HG03432 (cell line): ENCODE measurements around the gene PRICKLE4.
"Not testable (repeated sequence)": the region's sequence is repeated elsewhere in the genome, so short reads cannot be mapped to it uniquely, and the experiment has no call there.

Source experiments
- ATAC-seq: cut with Tn5 transposase; IDR thresholded peaks from one replicate; pipeline ENCODE4 v1.9.1; 2021; ENCODE audit warnings: mild to moderate bottlenecking, moderate library complexity; ENCODE audit not compliant: unreplicated experiment

The PRICKLE4 gene

GRCh38 chr6:41790045-41790444 is 9.5 kb downstream of the PRICKLE4 start:
- no peak for ATAC-seq

- ATAC-seq = no peak
Measured at GRCh38 chr6:41791305-41791704, 10.7 kb downstream of the PRICKLE4 start.

GRCh38 chr6:41791984-41792383 is 11.4 kb downstream of the PRICKLE4 start:
- ATAC-seq = no peak

GRCh38 chr6:41796474-41796873 is 15.9 kb downstream of the PRICKLE4 start:
- ATAC-seq = no peak

- ATAC-seq = no peak
Measured at GRCh38 chr6:41798901-41799558, 18.4 kb downstream of the PRICKLE4 start.

- no peak for ATAC-seq
Measured at GRCh38 chr6:41799559-41799911, 19.0 kb downstream of the PRICKLE4 start.

GRCh38 chr6:41801380-41801779 is 20.8 kb downstream of the PRICKLE4 start:
- no peak for ATAC-seq

GRCh38 chr6:41805830-41806774 is 25.5 kb downstream of the PRICKLE4 start:
- no peak for ATAC-seq

GRCh38 chr6:41811095-41811494 is 30.5 kb downstream of the PRICKLE4 start:
- no peak for ATAC-seq

GRCh38 chr6:41811946-41812345 is 31.4 kb downstream of the PRICKLE4 start:
- ATAC-seq = not testable (repeated sequence)

- no peak for ATAC-seq
Measured at GRCh38 chr6:41813469-41813868, 32.9 kb downstream of the PRICKLE4 start.

- ATAC-seq = no peak
Measured at GRCh38 chr6:41813956-41814355, 33.4 kb downstream of the PRICKLE4 start.

- ATAC-seq = no peak
Measured at GRCh38 chr6:41814629-41815028, 34.0 kb downstream of the PRICKLE4 start.

GRCh38 chr6:41815587-41815986 is 35.0 kb downstream of the PRICKLE4 start:
- no peak for ATAC-seq

GRCh38 chr6:41818271-41819054 is 37.9 kb downstream of the PRICKLE4 start:
- no peak for ATAC-seq

- no peak for ATAC-seq
Measured at GRCh38 chr6:41821266-41821665, 40.7 kb downstream of the PRICKLE4 start.

- no peak for ATAC-seq
Measured at GRCh38 chr6:41822021-41822420, 41.4 kb downstream of the PRICKLE4 start.

GRCh38 chr6:41823178-41823577 is 42.6 kb downstream of the PRICKLE4 start:
- no peak for ATAC-seq

GRCh38 chr6:41824571-41825569 is 44.3 kb downstream of the PRICKLE4 start:
- ATAC-seq = no peak

GRCh38 chr6:41826343-41827022 is 45.9 kb downstream of the PRICKLE4 start:
- ATAC-seq = no peak
